Esophagus squamous epithelium (tissue), 5 donors: ENCODE data around the gene PHLDB2. TPM values are rescaled to one million over a fixed set of nuclear protein-coding genes. Genes with fewer than 3 reads are reported as not detected.

ENCODE experiments used
- DNase-seq: peaks from one replicate; lab custom pipeline; 2025; lab: John Stamatoyannopoulos, UW
- H3K27ac ChIP-seq, 4 donors: fragments of 200-600 bp; sonication (generic); one replicate each; pipeline ENCODE4 v1.5.1; 2016 to 2019; ENCODE audit warnings: mild to moderate bottlenecking in 1 of 4
- H3K27me3 ChIP-seq, 4 donors: fragments of 200-600 bp; sonication (generic); 1 replicate in 3 of 4; 2 replicates in 1 of 4; pipeline versions ENCODE4 v1.5.1 to v1.6.0; 2017 to 2021; ENCODE audit warnings: antibody characterized with exemption in 1 of 4
- H3K36me3 ChIP-seq, 3 donors: fragments of 200-600 bp; sonication (generic); one replicate each; pipeline ENCODE4 v1.5.1; 2016 to 2019
- H3K4me1 ChIP-seq, 3 donors: fragments of 200-600 bp; sonication (generic); one replicate each; pipeline ENCODE4 v1.5.1; 2017 to 2019
- H3K4me3 ChIP-seq, 4 donors: fragments of 200-600 bp; sonication (generic); 1 replicate in 3 of 4; 2 replicates in 1 of 4; pipeline ENCODE4 v1.5.1; 2016 to 2019; ENCODE audit warnings: mild to moderate bottlenecking in 2 of 4, moderate library complexity in 1 of 4
- H3K9me3 ChIP-seq, 3 donors: fragments of 200-600 bp; sonication (generic); one replicate each; pipeline ENCODE4 v1.5.1; 2016 to 2019
- POLR2A ChIP-seq, 4 donors: fragments of 450-650 bp; IDR thresholded peaks; one replicate each; pipeline ENCODE4 v1.6.1; 2017; ENCODE audit warnings: antibody characterized with exemption in 4 of 4, mild to moderate bottlenecking in 4 of 4, moderate library complexity in 3 of 4
- WGBS, 2 donors: methylation state at CpG; one replicate each; pipeline ENCODE4 v1.1.5; 2018; 5-methylcytosine and 5-hydroxymethylcytosine counted together
- intact Hi-C: fragments of 100-400 bp; cut with DNase I; formaldehyde crosslinking; loops from one replicate; pipeline ENCODE4 v1.15.0; 2022
- total RNA-seq, 4 donors: library from RNA; depleted of rRNA; stranded (reverse); fragments of >200 nt; gene quantifications; one replicate each; pipeline ENCODE4 v1.1.0, GENCODE V29; 2016
- TF ChIP-seq, protein P1 (sequence below), 6 experiments: fragments of 450-650 bp in 4 of 6; fragments of 200-600 bp in 2 of 6; sonication (generic) in 2 of 6; IDR thresholded peaks; one replicate each; pipeline ENCODE4 v1.5.1; 2016 to 2019; ENCODE audit warnings: antibody characterized with exemption in 6 of 6, mild to moderate bottlenecking in 4 of 6, moderate library complexity in 4 of 6
- donor health status: DM: yes; HTN: yes; CAD: no.

PHLDB2 gene
- total RNA-seq, 4 donors from 2014 or later, result 5.6 to 37.8 (median 19.2) TPM

DNA sequence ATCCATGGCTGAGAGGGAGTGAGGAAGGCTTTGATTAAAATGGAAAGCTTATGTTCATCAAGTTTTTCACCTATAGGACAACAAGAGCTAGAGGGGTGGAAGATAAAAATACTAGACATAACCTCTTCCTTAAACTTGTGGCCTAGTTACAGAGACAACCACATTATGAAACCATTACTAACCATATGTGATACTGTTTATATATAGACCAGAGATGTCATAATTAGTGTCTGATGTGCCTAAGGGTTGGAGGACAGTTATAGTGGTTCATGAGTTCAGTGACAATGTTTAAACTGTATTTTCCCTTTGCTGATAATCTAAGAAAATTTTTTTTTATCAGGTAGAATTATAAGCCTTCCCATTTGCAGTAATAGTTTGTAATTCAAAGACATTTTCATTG is 23.7 kb downstream of the PHLDB2 start:
- Histone ChIP-seq H3K4me1 (no peaks in the 10 kb centered on the region), H3K9me3 (peaks cover 0 to 12% (median 0%) of the 10 kb centered on the region in 3 donors), H3K4me3 (no peak overlapping the region), H3K36me3 (peaks cover 0 to 21% (median 0%) of the 10 kb centered on the region in 3 donors), H3K27me3 (no peaks in the 10 kb centered on the region), H3K27ac (no peak overlapping the region)
- TF ChIP-seq, protein P1, sequence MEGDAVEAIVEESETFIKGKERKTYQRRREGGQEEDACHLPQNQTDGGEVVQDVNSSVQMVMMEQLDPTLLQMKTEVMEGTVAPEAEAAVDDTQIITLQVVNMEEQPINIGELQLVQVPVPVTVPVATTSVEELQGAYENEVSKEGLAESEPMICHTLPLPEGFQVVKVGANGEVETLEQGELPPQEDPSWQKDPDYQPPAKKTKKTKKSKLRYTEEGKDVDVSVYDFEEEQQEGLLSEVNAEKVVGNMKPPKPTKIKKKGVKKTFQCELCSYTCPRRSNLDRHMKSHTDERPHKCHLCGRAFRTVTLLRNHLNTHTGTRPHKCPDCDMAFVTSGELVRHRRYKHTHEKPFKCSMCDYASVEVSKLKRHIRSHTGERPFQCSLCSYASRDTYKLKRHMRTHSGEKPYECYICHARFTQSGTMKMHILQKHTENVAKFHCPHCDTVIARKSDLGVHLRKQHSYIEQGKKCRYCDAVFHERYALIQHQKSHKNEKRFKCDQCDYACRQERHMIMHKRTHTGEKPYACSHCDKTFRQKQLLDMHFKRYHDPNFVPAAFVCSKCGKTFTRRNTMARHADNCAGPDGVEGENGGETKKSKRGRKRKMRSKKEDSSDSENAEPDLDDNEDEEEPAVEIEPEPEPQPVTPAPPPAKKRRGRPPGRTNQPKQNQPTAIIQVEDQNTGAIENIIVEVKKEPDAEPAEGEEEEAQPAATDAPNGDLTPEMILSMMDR (IDR thresholded peaks at IDR 0.05), result no peak
- no peak for TF ChIP-seq POLR2A (IDR thresholded peaks at IDR 0.05)
- DNase-seq, result no peak
- intact Hi-C loops, result no loop called here

- H3K4me1 ChIP-seq, result no peaks in the 10 kb centered on the region
- H3K9me3 ChIP-seq, result peaks cover 0 to 12% (median 0%) of the 10 kb centered on the region in 3 donors
- DNase-seq, result no peak
- intact Hi-C loops, result no loop called here
- no peak overlapping the region for H3K4me3 ChIP-seq
- no peak for TF ChIP-seq POLR2A (IDR thresholded peaks at IDR 0.05)
- TF ChIP-seq, protein P1 (IDR thresholded peaks at IDR 0.05), result no peak
- H3K27ac ChIP-seq, result no peak overlapping the region
- 90 to 92% methylated on average over 7 to 8 of the region's 11 CpGs for WGBS, 2 donors
- no peaks in the 10 kb centered on the region for H3K27me3 ChIP-seq
- peaks cover 0 to 21% (median 0%) of the 10 kb centered on the region in 3 donors for H3K36me3 ChIP-seq
Measured at GRCh38 chr3:111884411-111885018, 25.4 kb downstream of the PHLDB2 start.

DNA sequence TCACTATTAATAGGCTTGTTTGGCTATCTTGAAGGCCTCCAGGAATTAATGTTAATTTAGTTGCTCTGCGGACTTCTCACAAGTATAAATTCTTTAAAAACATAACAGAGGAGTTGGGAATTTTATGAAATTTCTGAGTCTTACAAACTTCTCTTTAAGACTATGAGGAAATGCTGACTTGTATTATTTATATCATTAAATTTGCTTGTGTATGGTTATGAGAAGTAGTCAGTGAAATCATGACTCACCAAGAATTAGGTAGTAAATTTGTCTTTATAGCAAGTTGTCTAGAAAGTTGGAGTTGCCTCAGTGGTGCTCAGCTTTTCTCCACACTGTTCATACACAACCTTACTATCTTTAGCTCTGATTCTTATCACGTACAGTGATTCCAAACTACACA is 26.5 kb downstream of the PHLDB2 start:
- no peak overlapping the region for H3K4me3 ChIP-seq
- peaks cover 0 to 9% (median 0%) of the 10 kb centered on the region in 3 donors for H3K4me1 ChIP-seq

DNA sequence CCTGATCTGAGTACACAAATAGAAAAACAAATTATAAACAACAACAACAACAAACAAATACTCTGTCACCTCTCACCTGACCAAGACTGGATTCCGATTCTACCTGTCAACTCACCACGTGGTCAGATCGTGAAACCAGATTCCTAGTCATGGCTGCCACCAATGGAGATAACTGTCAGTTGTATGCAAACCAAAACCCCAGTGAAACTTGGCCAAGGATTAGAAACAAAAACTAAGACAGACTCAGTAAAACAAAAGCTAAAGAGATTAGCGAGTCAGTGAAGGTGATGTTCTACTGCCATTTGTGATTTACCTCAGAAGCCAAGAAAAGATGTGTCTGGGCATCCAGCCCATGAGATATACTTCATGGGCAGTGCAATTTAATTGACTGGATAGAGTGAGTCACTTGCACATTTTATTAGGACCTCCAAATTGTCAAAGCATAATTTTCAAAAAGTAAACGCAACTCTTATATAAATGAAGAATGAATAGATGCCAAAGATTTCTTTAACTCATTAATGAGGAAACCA is 31.1 kb downstream of the PHLDB2 start:
- Histone ChIP-seq H3K27me3 (no peaks in the 10 kb centered on the region), H3K4me3 (no peak overlapping the region), H3K4me1 (peaks cover 0 to 11% (median 0%) of the 10 kb centered on the region in 3 donors), H3K27ac (no peak overlapping the region), H3K9me3 (no peaks in the 10 kb centered on the region), H3K36me3 (peaks cover 0 to 9% (median 0%) of the 10 kb centered on the region in 3 donors)
- WGBS, 2 donors, result 43% methylated on average over 5 of the region's 5 CpGs
- TF ChIP-seq, protein P1 (IDR thresholded peaks at IDR 0.05), result no peak
- TF ChIP-seq POLR2A (IDR thresholded peaks at IDR 0.05), result no peak
- no peak for DNase-seq
- intact Hi-C loops, result no loop called here

More for the DNA sequence above, 26.5 kb downstream of the PHLDB2 start:
- DNase-seq, result no peak
- no peak overlapping the region for H3K27ac ChIP-seq
- TF ChIP-seq POLR2A (IDR thresholded peaks at IDR 0.05), result no peak
- TF ChIP-seq, protein P1 (IDR thresholded peaks at IDR 0.05), result no peak
- H3K27me3 ChIP-seq, result no peaks in the 10 kb centered on the region
- intact Hi-C loops, result no loop called here
- peaks cover 0 to 21% (median 0%) of the 10 kb centered on the region in 3 donors for H3K36me3 ChIP-seq
- WGBS, 2 donors, result 82 to 87% methylated on average over 2 of the region's 2 CpGs
- H3K9me3 ChIP-seq, result peaks cover 0 to 7% (median 0%) of the 10 kb centered on the region in 3 donors

DNA sequence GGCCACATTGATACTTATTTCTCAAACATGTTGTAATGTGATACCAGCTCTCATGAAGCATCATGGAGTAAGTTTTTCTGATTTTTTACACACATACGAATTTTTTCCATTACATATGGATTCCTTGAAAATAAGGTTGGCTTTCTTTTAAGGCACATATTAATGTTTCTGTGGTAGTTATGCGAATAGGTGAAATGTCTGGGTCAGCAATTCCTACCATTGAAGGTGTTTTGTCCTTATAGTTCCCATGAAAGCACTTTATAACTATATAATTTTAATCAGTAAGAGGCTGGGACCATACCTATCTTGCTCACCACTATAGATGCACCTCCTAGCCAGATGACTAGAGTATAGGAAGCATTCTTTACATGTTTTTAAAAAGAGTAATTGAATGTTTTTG is 33.0 kb downstream of the PHLDB2 start:
- WGBS, 2 donors, result 85 to 95% methylated on average over 2 of the region's 2 CpGs
- H3K4me1 ChIP-seq, result peaks cover 0 to 11% (median 0%) of the 10 kb centered on the region in 3 donors
- H3K36me3 ChIP-seq, result no peaks in the 10 kb centered on the region
- no peak for DNase-seq
- no peak overlapping the region for H3K4me3 ChIP-seq
- no peaks in the 10 kb centered on the region for H3K27me3 ChIP-seq
- intact Hi-C loops, result no loop called here
- H3K27ac ChIP-seq, result no peak overlapping the region
- TF ChIP-seq, protein P1 (IDR thresholded peaks at IDR 0.05), result no peak
- no peak for TF ChIP-seq POLR2A (IDR thresholded peaks at IDR 0.05)
- H3K9me3 ChIP-seq, result no peaks in the 10 kb centered on the region
